GM19099 (cell line): ENCODE data around the gene CRIM1.

Experiments
- POLR2A ChIP-seq: IDR thresholded peaks from 3 replicates; pipeline ENCODE4 v1.6.1; 2011; ENCODE audit warnings: low read depth; ENCODE audit not compliant: insufficient read length; ENCODE audit errors: extremely low read depth

The CRIM1 gene

GRCh38 chr2:36355151-36355889 is at the start of gene CRIM1:
Gene CRIM1 (plus strand): TSS chr2:36355778. CDS start chr2:36356293, 515 bp downstream.
- peak; percentile 65 for TF ChIP-seq POLR2A

- TF ChIP-seq POLR2A: no peak
Observed at GRCh38 chr2:36307441-36307840, 48.1 kb upstream of the CRIM1 start.

- TF ChIP-seq POLR2A: no peak
Observed at GRCh38 chr2:36318547-36318946, 37.0 kb upstream of the CRIM1 start.

- TF ChIP-seq POLR2A: no peak
Observed at GRCh38 chr2:36322108-36322507, 33.5 kb upstream of the CRIM1 start.

- TF ChIP-seq POLR2A: no peak
Observed at GRCh38 chr2:36326286-36326685, 29.3 kb upstream of the CRIM1 start.

GRCh38 chr2:36329251-36329650 is 26.3 kb upstream of the CRIM1 start:
- no peak for TF ChIP-seq POLR2A

GRCh38 chr2:36329746-36330472 is 25.7 kb upstream of the CRIM1 start:
- no peak for TF ChIP-seq POLR2A

GRCh38 chr2:36330473-36331395 is 24.8 kb upstream of the CRIM1 start:
- no peak for TF ChIP-seq POLR2A

- TF ChIP-seq POLR2A: no peak
Observed at GRCh38 chr2:36333350-36334012, 22.1 kb upstream of the CRIM1 start.

GRCh38 chr2:36335597-36335996 is 20.0 kb upstream of the CRIM1 start:
- no peak for TF ChIP-seq POLR2A

- no peak for TF ChIP-seq POLR2A
Observed at GRCh38 chr2:36336321-36336720, 19.3 kb upstream of the CRIM1 start.

GRCh38 chr2:36337354-36337753 is 18.2 kb upstream of the CRIM1 start:
- TF ChIP-seq POLR2A: no peak

GRCh38 chr2:36338124-36338826 is 17.3 kb upstream of the CRIM1 start:
- TF ChIP-seq POLR2A: no peak

- no peak for TF ChIP-seq POLR2A
Observed at GRCh38 chr2:36338827-36339145, 16.8 kb upstream of the CRIM1 start.

GRCh38 chr2:36339607-36340218 is 15.9 kb upstream of the CRIM1 start:
- TF ChIP-seq POLR2A: no peak

- TF ChIP-seq POLR2A: no peak
Observed at GRCh38 chr2:36343606-36344005, 12.0 kb upstream of the CRIM1 start.
